Measurements from ENCODE around the gene TBL1X.

The TBL1X gene

GRCh38 chrX:9538544-9539045, 73.7 kb downstream of the TBL1X start:
- DNase-seq, result no peak

- DNase-seq, result no peak
Measured at GRCh38 chrX:9539605-9540387, 74.9 kb downstream of the TBL1X start.

- no peak for DNase-seq
Measured at GRCh38 chrX:9542106-9542760, 77.4 kb downstream of the TBL1X start.

- no peak for DNase-seq
Measured at GRCh38 chrX:9542761-9543111, 77.9 kb downstream of the TBL1X start.

GRCh38 chrX:9555354-9555753, 90.5 kb downstream of the TBL1X start:
- no peak for DNase-seq

GRCh38 chrX:9557091-9557490, 92.2 kb downstream of the TBL1X start:
- DNase-seq, result no peak

- no peak for DNase-seq
Measured at GRCh38 chrX:9557521-9557920, 92.7 kb downstream of the TBL1X start.

GRCh38 chrX:9558615-9559014, 93.8 kb downstream of the TBL1X start:
- DNase-seq, result no peak

GRCh38 chrX:9560219-9560618, 95.4 kb downstream of the TBL1X start:
- no peak for DNase-seq

- DNase-seq, result no peak
Measured at GRCh38 chrX:9561199-9561598, 96.3 kb downstream of the TBL1X start.

GRCh38 chrX:9562851-9563250, 98.0 kb downstream of the TBL1X start:
- no peak for DNase-seq

GRCh38 chrX:9566150-9566621, 101.3 kb downstream of the TBL1X start:
- DNase-seq, result peak in 1 of 2 experiments; percentile 21

- DNase-seq, result no peak
Measured at GRCh38 chrX:9569876-9570301, 105.0 kb downstream of the TBL1X start.

GRCh38 chrX:9573282-9574106, 108.6 kb downstream of the TBL1X start:
- DNase-seq, result no peak

GRCh38 chrX:9576059-9576458, 111.2 kb downstream of the TBL1X start:
- no peak for DNase-seq

GRCh38 chrX:9577555-9577954, 112.7 kb downstream of the TBL1X start:
- DNase-seq, result no peak

GRCh38 chrX:9578083-9578779, 113.4 kb downstream of the TBL1X start:
- DNase-seq, result no peak

- DNase-seq, result no peak
Measured at GRCh38 chrX:9581771-9582385, 117.0 kb downstream of the TBL1X start.

- DNase-seq, result no peak
Measured at GRCh38 chrX:9582956-9583355, 118.1 kb downstream of the TBL1X start.

- DNase-seq, result no peak
Measured at GRCh38 chrX:9586992-9587392, 122.1 kb downstream of the TBL1X start.

- no peak for DNase-seq
Measured at GRCh38 chrX:9587642-9588041, 122.8 kb downstream of the TBL1X start.

GRCh38 chrX:9591496-9591895, 126.6 kb downstream of the TBL1X start:
- DNase-seq, result no peak
